ENCODE data around the gene ALOXE3. TPM values are rescaled to one million over a fixed set of nuclear protein-coding genes. Genes with fewer than 3 reads are reported as not detected.

ALOXE3 gene
- polyA plus RNA-seq (ENCODE audit: insufficient read depth in 1 of 5, insufficient read length in 5 of 5, low replicate concordance in 1 of 5): not detected
- long read RNA-seq, donor 1: 0 reads
- long read RNA-seq, donor 2: 0 reads
- long read RNA-seq, donor 3: 0 reads
- long read RNA-seq, donor 4: 0 reads
- long read RNA-seq, donor 5: 0 reads
- long read RNA-seq, donor 6: 0 reads
- long read RNA-seq, donor 7: 0 reads
- long read RNA-seq, donor 8: 0 reads

- no peak for DNase-seq
These were observed at the start of gene ALOXE3 for GRCh38 chr17:8117980-8118768. Gene ALOXE3, minus strand, starts transcription at chr17:8118514. Its CDS starts 524 bp downstream, at chr17:8117990.

DNA sequence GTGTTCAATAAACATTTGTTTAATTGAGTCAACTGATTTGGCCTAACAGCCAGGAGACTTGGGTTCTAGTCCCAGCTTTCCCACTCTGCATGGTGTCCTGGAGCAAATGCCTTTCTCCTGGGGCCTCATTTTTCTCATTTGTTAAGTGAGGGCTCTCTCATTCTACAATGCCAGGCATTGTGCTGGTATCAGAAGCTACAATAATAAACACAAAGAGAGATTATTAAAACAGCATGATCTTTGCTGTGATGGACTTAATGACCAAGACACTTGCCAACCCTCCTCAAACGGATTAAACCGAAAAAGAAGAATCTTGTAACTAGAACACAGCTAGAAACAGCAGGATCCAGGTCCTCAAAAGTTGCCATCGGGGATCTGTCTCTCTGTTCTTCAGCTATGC lies 49.2 kb upstream of the ALOXE3 start:
- DNase-seq: no peak

GRCh38 chr17:8166731-8167130 lies 48.4 kb upstream of the ALOXE3 start:
- no peak for DNase-seq

DNA sequence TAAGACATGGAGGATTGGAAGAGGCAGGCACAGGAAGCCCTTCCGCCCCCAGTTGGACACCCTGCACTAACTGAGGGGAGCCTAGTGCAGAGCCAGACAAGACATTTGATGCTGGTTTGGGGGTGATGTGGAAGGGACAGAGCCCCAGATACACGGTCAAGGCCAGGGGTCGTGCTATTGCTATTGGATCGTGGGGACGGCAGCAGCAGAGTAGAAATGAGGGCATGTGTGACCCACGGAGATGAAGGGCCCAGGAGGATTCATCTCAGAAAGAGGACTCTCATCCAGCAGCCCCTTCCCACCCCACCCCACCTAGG lies 46.5 kb upstream of the ALOXE3 start:
- no peak for DNase-seq

GRCh38 chr17:8163978-8164814 lies 45.9 kb upstream of the ALOXE3 start:
- DNase-seq: no peak

GRCh38 chr17:8162997-8163977 lies 45.0 kb upstream of the ALOXE3 start:
- peak in 1 of 2 donors; percentile 78 for DNase-seq

DNA sequence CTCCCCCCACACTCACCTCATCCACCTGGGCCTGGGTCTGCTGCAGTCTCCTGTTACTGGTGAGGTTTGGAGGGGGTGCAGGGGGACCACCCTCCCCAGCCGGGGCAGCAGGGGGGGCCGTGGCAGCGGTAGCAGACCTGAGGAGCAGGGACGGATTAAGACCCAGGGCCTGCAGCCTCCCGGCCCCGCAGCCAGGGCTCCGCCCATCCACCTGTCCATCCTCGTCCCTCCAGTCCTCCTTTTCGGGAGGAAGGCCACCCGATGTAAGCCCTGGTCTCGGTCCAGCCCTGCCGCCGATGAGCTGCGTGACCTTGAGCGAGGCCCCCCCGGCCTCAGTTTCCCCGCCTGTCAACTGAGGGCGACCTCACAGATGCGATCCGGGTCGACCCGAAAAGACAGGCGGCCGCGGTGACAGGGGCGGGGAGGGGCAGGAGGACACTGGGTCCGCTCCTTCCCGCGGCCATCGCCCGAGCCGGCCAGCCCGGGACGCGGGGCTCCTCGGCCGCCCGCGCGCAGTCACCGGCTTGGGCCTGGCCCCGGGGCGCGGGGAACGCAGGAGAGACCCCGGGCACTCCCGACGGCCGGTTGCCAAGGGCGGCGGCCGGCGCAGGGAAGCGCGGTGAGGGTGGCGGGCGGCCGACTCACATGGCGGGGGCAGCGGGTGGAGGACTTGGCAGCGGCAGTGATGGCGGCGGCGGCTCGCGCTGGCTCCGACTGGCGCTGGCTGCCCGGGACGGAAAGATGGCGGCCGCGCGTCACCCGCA lies 44.1 kb upstream of the ALOXE3 start, which contains the start of gene VAMP2:
VAMP2 (minus strand) TSS at position 716 of the 764 bp plus-strand sequence; CDS start at position 647, 69 bp downstream.
- DNase-seq: peak in 1 of 2 donors; percentile 76

DNA sequence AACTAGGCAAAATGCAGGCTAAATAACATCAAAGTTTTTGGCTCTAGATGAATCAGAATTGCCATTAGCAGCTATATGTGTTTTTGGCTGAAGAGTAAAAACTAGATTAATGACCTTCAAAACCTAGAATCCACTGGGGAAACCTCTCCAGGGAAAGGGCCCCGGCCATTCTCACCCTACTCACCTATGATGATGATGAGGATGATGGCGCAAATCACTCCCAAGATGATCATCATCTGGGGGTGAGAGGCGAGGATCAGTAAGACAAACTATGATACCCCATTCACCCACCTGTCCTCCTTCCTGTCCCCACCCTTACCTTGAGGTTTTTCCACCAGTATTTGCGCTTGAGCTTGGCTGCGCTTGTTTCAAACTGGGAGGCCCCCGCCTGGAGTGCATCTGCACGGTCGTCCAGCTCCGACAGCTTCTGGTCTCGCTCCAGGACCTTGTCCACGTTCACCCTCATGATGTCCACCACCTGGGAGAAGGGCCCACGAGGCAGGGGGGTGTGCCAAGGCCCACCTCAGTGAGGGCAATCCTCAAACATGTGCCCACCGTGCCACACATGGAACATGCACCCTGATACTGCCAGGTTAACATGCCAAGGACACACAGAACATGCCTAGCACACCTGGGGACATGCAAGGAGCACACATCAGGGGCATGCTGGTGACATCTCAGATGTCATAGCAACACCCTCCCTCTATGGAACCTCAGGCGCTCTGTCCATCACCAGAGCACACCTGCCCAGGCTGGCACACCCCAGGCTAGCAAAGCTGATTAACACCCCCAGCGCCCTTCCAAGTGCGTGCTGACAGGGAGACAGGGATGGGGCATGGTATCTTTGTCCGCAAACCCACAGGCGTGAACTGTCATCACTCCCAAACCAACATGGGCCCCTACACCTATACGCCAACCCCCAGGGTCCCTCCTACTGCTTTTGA lies 43.2 kb upstream of the ALOXE3 start:
- DNase-seq: no peak

DNA sequence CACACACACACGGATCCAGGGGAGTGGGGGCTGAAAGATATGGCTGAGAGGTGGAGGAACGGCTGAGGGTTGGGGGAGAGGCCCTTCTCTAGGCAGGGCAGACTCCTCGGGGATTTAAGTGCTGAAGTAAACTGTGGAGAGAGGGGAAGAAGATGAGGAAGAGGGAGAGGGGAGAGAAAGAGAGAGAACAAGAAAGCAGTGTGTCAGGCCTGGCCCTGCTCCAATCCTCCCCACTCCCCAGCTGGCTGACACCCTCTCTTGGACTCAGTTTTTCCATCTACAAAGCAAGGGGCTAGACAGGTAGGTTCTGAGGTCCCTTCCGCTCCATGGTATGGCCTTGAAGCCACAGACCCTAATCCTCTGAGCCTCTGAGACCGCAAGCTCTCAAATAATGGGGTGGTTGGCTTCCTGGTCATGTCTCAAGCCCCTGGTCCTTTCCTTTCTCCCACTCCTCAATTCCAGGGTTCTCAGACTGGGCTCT lies 42.5 kb upstream of the ALOXE3 start:
- DNase-seq: no peak

DNA sequence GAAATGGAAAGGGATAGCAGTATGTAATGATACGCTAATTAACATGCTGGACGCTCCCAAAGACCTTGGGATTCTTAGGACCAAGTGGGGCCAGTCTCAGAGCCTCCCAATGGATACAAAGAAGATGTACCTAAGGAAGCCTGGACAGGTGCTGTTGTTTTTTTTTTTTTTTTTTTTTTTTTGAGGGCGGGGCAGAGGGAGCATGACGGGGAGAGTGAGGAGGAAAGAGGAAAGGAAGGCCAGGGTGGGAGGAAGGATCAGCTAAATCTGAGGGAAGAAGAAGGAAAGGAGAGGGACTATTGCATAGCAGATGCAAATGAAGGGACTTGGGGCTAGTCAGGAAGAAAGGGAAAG lies 41.9 kb upstream of the ALOXE3 start:
- no peak for DNase-seq

DNA sequence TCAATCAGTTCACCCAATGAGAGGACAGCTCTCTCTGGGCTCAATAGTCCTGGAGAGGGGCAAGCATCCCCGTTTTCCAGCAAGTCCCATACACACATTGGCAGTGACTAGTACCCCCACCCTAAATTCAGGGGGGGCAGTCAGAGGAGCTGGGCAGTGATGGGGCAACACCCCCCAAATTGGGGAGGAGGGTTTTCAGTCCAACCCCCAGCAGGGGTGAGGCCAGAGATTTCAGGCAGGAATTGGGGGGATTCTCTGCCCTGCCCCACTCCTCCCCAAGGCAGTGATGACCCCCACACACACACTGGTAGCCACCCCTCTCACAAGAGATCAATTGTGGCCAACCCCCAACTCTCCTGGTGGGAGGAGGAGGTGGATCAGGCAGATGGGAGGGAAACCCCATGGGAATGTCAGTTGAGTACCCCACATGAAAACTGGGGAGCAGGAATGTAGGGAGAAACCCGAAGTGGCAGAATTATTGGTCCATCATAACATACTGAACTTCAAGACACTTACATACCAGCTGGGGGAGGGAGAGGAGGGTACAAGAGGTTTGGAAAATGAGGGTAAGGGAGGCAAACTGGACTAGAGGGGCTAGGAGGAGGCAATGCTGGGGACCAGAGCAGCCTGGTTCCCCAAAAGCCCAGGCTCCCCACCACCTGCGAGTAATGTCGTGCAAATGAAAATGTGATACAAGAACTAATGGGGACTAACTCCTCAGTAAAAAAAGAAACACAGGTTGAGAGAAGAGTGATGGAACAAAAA lies 41.3 kb upstream of the ALOXE3 start:
- no peak for DNase-seq

GRCh38 chr17:8159032-8159400 lies 40.7 kb upstream of the ALOXE3 start:
- DNase-seq: no peak

DNA sequence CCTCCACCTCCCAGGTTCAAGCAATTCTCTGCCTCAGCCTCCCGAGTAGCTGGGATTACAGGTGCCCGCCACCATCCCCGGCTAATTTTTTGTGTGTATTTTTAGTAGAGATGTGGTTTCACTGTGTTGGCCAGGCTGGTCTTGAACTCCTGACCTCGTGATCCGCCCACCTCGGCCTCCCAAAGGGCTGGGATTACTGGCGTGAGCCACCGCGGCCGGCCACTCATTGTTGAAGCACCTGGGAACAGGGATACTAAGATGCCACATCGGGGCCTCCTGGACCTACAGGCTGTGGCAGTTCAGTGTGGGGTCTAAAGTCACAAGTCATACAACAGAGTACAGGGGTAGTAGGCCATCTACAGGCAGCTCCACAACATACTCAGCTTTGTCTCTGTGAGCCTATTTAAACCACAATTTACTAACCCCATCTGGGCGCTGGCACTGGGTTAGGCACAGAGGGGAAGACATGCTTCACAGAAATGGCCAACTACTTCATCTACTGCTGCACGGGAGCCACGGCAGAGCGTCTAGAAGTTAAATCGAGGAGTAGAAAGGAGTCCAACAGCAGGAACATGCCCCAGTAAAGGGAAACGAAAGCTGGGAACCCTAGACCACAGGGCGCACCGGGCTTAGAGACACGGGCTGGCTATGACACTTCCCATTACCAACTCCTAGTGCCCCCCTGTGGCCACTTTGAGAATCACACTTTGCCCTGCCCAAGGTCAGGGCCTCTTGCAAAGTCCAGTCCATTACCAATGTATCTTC lies 40.1 kb upstream of the ALOXE3 start:
- peak; percentile 78 to 83 for DNase-seq

GRCh38 chr17:8156246-8156992 lies 38.1 kb upstream of the ALOXE3 start:
- peak; percentile 100 for DNase-seq

GRCh38 chr17:8155996-8156245 lies 37.6 kb upstream of the ALOXE3 start:
- no peak for DNase-seq

DNA sequence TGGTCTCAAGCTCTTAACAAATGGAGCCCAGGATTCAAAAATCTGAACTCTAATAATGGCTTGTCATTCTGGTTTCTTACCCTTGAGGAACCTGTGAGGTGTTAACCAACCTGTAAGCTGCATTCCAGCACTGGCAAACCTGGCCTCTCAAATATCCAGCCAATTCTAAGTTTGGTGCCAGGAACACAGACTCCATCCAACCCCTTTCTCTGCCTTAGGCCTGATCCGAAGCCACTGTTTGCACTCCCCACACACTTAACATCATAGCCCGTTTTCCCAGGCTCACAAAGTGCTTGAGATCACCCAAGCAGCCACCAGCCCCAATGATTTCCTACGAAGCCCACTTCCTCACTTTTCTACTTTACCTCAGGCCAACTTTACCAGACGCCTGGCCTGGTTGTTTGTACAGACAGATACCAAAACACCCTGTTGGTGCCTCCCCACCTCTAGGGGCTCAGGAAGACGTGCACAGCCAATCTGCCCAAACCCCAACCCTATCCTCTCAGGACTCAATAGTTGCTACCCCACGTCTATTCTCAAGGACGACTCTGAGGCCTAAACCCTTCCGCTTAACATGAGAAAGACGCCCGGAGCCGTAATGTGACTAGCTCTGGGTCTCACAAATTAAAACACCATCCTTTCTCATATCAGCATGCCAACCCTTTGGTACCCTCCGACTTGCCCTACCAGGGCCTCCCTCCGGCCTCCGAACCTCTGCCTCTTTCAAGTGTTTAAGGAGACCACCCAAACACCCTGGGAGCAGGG lies 37.1 kb upstream of the ALOXE3 start:
- DNase-seq: no peak
